Prostate gland (tissue), 2 donors: ENCODE results near the gene FNDC3B.

Experiments
- POLR2A ChIP-seq: fragments of 450-650 bp; IDR thresholded peaks from one replicate; pipeline ENCODE4 v1.6.1; 2016; ENCODE audit warnings: antibody characterized with exemption, mild to moderate bottlenecking
- TF ChIP-seq, protein P1 (sequence below), 4 experiments: fragments of 200-600 bp in 2 of 4; fragments of 450-650 bp in 2 of 4; sonication (generic) in 2 of 4; IDR thresholded peaks; 1 replicate in 3 of 4; 2 replicates in 1 of 4; pipeline ENCODE4 v1.5.1; 2016 to 2019; ENCODE audit warnings: antibody characterized with exemption in 4 of 4, mild to moderate bottlenecking in 2 of 4, moderate library complexity in 2 of 4

DNA sequence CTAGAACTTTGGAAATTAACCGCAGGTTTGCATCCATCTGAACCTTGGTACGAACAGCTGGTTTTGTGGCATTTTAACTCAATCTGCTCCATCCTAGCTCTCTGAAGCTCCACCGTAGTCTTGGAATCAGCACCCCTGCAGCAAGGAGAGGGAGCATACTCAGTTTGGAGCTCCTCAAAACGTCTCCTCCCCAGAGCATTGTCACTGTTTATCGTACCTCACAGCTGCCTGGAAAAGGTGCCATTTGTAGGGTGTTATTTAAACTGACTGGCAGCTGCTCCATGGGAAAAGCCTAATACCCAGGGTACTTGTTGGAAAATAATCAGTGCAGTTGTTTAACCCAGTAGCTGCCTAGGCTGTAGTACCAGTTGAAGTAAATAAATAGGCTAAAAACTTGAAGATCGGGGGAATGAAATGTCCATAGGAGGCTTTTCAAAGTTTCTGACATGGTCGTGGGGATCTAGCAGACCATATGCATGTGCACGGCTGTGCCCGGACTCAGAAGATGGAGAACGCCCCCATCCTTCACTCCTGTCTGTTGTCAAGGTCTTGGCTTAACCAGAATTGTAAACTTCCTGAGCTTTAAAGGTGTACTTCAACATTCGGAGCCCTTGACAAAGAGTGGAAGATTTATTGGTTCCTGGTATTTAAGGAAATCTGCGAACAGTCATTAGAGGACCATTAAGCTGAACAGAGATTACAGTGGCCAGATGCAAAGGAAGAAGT lies 365.0 kb downstream of the FNDC3B start:
- TF ChIP-seq, protein P1, sequence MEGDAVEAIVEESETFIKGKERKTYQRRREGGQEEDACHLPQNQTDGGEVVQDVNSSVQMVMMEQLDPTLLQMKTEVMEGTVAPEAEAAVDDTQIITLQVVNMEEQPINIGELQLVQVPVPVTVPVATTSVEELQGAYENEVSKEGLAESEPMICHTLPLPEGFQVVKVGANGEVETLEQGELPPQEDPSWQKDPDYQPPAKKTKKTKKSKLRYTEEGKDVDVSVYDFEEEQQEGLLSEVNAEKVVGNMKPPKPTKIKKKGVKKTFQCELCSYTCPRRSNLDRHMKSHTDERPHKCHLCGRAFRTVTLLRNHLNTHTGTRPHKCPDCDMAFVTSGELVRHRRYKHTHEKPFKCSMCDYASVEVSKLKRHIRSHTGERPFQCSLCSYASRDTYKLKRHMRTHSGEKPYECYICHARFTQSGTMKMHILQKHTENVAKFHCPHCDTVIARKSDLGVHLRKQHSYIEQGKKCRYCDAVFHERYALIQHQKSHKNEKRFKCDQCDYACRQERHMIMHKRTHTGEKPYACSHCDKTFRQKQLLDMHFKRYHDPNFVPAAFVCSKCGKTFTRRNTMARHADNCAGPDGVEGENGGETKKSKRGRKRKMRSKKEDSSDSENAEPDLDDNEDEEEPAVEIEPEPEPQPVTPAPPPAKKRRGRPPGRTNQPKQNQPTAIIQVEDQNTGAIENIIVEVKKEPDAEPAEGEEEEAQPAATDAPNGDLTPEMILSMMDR (IDR thresholded peaks at IDR 0.05): no peak
- TF ChIP-seq POLR2A: no peak
